ENCODE measurements around the gene EMSY.

DNA sequence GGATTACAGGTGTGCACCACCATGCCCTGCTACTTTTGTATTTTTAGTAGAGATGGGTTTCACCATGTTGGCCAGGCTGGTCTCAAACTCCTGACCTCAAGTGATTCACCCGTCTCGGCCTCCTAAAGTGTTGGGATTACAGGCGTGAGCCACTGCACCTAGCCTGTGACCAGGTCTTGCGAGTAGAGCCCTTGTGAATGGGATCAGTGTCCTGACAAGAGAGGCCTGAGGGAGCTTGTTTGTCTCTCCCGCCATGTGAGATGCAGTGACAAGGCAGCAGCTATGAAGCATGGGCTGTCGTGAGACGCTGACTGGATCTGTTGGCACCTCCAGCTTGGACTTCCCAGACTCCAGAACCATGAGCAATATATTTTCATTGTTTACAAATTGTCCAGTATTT lies 156.5 kb downstream of the EMSY start:
- TF ChIP-seq CTCF (IDR thresholded peaks at IDR 0.05): no peak
- TF ChIP-seq POLR2A (IDR thresholded peaks at IDR 0.05): no peak

Data from adrenal gland (tissue), 5 donors.